Ovary (tissue), 9 donors: ENCODE measurements around the gene FANCC. TPM values are rescaled to one million over a fixed set of nuclear protein-coding genes. Genes with fewer than 3 reads are reported as not detected.

Source experiments
- DNase-seq, 5 donors: peaks; one replicate each; pipeline ENCODE4 v3.0.0-alpha.2; 2019 to 2020
- H3K27ac ChIP-seq, 2 donors: fragments of 200-600 bp; one replicate each; pipeline versions ENCODE4 v1.5.1 to v1.8.0; 2019 to 2022
- H3K27me3 ChIP-seq: fragments of 200-600 bp; one replicate; pipeline ENCODE4 v1.8.0; 2022
- H3K36me3 ChIP-seq: fragments of 200-600 bp; sonication (generic); one replicate; pipeline ENCODE4 v1.5.1; 2019
- H3K4me1 ChIP-seq: one replicate; pipeline ENCODE4 v1.8.1; 2013; ENCODE audit warnings: mild to moderate bottlenecking, moderate library complexity; ENCODE audit not compliant: insufficient read depth
- H3K4me3 ChIP-seq: fragments of 200-600 bp; sonication (generic); one replicate; pipeline ENCODE4 v1.5.1; 2017
- H3K9me3 ChIP-seq, 2 donors: fragments of 200-600 bp in 1 of 2; sonication (generic) in 1 of 2; one replicate each; pipeline versions ENCODE4 v1.5.1 to v1.8.1; 2013 to 2019; ENCODE audit warnings: mild to moderate bottlenecking in 1 of 2, moderate library complexity in 1 of 2
- CTCF ChIP-seq, 3 donors: fragments of 450-650 bp in 2 of 3; fragments of 200-600 bp in 1 of 3; IDR thresholded peaks; one replicate each; pipeline versions ENCODE4 v1.5.1 to v1.8.0; 2016 to 2022; ENCODE audit warnings: antibody characterized with exemption in 3 of 3, mild to moderate bottlenecking in 1 of 3
- EP300 ChIP-seq: sonication (generic); formaldehyde crosslinking; IDR thresholded peaks from one replicate; pipeline ENCODE4 v1.6.1; 2017; ENCODE audit warnings: antibody characterized with exemption
- POLR2A ChIP-seq: fragments of 450-650 bp; IDR thresholded peaks from one replicate; pipeline ENCODE4 v1.6.1; 2017; ENCODE audit warnings: antibody characterized with exemption, mild to moderate bottlenecking, moderate library complexity
- WGBS, 3 donors: extraction: QIAGEN DNeasy Blood & Tissue Kit in 1 of 3; methylation state at CpG; one replicate each; pipeline versions ENCODE4 v1.1.5 to v1.1.7; 2013 to 2017; 5-methylcytosine and 5-hydroxymethylcytosine counted together
- intact Hi-C, 4 donors: fragments of 100-400 bp; cut with DNase I; formaldehyde crosslinking; loops; one replicate each; pipeline versions ENCODE4 v1.11.0 to v1.15.1; 2022 to 2023
- polyA plus RNA-seq, 2 donors: library from polyadenylated mRNA; stranded (reverse); fragments of 200-250 nt in 1 of 2; fragments of 350-450 nt in 1 of 2; fragmentation: Illumina TruSeq in 1 of 2; extraction: RNeasy Lipid Tissue Mini Kit (QIAGEN cat#74804) in 1 of 2; gene quantifications; one replicate each; pipeline ENCODE4 v1.2.3, GENCODE V29; 2013 to 2014
- total RNA-seq, 7 donors: library from RNA; depleted of rRNA in 2 of 7; stranded (reverse); fragments of >200 nt in 2 of 7; fragmentation: NEBNext Ultra II Directional in 3 of 7; extraction: Animal tissue kit (Norgen Biotek cat#: 25700) in 3 of 7; gene quantifications; one replicate each; pipeline versions ENCODE4 v1.1.0 to v1.2.4, GENCODE V29; 2016 to 2023
- donor health status: DM: no; HTN: no; CAD: no; lungs with moderate emphysema.
- donor health status: DM: no; HTN: no; CAD: no.
- donor health status: Bipolar disorder and iron deficiency.
- donor health status: DM: yes; HTN: yes; CAD: no.
- donor health status: DM: no; HTN: no; CAD: no.
- donor health status: DM: yes; HTN: yes; CAD: no.

FANCC gene
- total and polyA plus RNA-seq, 9 donors, result 2.9 to 7.5 (median 4.9) TPM

GRCh38 chr9:95249986-95250385 is 67.5 kb downstream of the FANCC start:
- H3K36me3 ChIP-seq, result no peaks in the 10 kb centered on the region
- peaks cover 2% of the 10 kb centered on the region for H3K4me1 ChIP-seq
- H3K9me3 ChIP-seq, result no peaks in the 10 kb centered on the region
- no peaks in the 10 kb centered on the region for H3K27me3 ChIP-seq
- no peak overlapping the region for H3K4me3 ChIP-seq
- no peak overlapping the region for H3K27ac ChIP-seq
- TF ChIP-seq CTCF (IDR thresholded peaks at IDR 0.05), result no peak
- no peak for TF ChIP-seq EP300
- TF ChIP-seq POLR2A, result no peak
- intact Hi-C loops, result no loop called here
- no peak for DNase-seq
- WGBS, 3 donors, result 59 to 60% (median 60%) methylated on average over 2 of the region's 2 CpGs

GRCh38 chr9:95246547-95246946 is 71.0 kb downstream of the FANCC start:
- TF ChIP-seq CTCF (IDR thresholded peaks at IDR 0.05) (no peak), POLR2A (no peak), EP300 (no peak)
- no peaks in the 10 kb centered on the region for H3K27me3 ChIP-seq
- intact Hi-C loops, result no loop called here
- H3K4me3 ChIP-seq, result no peak overlapping the region
- 93 to 98% (median 98%) methylated on average over 1 of the region's 1 CpG for WGBS, 3 donors
- peaks cover 2% of the 10 kb centered on the region for H3K4me1 ChIP-seq
- H3K9me3 ChIP-seq, result no peaks in the 10 kb centered on the region
- no peak overlapping the region for H3K27ac ChIP-seq
- DNase-seq, result no peak
- H3K36me3 ChIP-seq, result no peaks in the 10 kb centered on the region

- Histone ChIP-seq H3K27me3 (no peaks in the 10 kb centered on the region), H3K9me3 (no peaks in the 10 kb centered on the region), H3K4me3 (no peak overlapping the region), H3K4me1 (no peaks in the 10 kb centered on the region), H3K36me3 (no peaks in the 10 kb centered on the region), H3K27ac (no peak overlapping the region)
- intact Hi-C loops, result no loop called here
- no peak for DNase-seq
- TF ChIP-seq EP300, result no peak
- TF ChIP-seq POLR2A, result no peak
- no peak for TF ChIP-seq CTCF (IDR thresholded peaks at IDR 0.05)
These were observed 74.9 kb downstream of the FANCC start for GRCh38 chr9:95242613-95243012.

- intact Hi-C loops, result no loop called here
- H3K36me3 ChIP-seq, result no peaks in the 10 kb centered on the region
- H3K4me1 ChIP-seq, result no peaks in the 10 kb centered on the region
- H3K27me3 ChIP-seq, result no peaks in the 10 kb centered on the region
- H3K27ac ChIP-seq, result no peak overlapping the region
- no peaks in the 10 kb centered on the region for H3K9me3 ChIP-seq
- no peak overlapping the region for H3K4me3 ChIP-seq
- TF ChIP-seq CTCF (IDR thresholded peaks at IDR 0.05) (no peak), POLR2A (no peak)
- DNase-seq, result no peak
- 95 to 97% (median 97%) methylated on average over 5 of the region's 5 CpGs for WGBS, 3 donors
These were observed 78.4 kb downstream of the FANCC start for GRCh38 chr9:95239071-95239470.

GRCh38 chr9:95237336-95237735 is 80.2 kb downstream of the FANCC start:
- intact Hi-C loops, result no loop called here
- no peak for DNase-seq
- no peaks in the 10 kb centered on the region for H3K4me1 ChIP-seq
- no peaks in the 10 kb centered on the region for H3K27me3 ChIP-seq
- 90 to 94% (median 94%) methylated on average over 7 of the region's 7 CpGs for WGBS, 3 donors
- no peak overlapping the region for H3K27ac ChIP-seq
- H3K9me3 ChIP-seq, result no peaks in the 10 kb centered on the region
- H3K4me3 ChIP-seq, result no peak overlapping the region
- no peak for TF ChIP-seq CTCF (IDR thresholded peaks at IDR 0.05)
- TF ChIP-seq EP300, result no peak
- TF ChIP-seq POLR2A, result no peak
- H3K36me3 ChIP-seq, result no peaks in the 10 kb centered on the region
